ENCODE results near the gene SYNDIG1L. TPM values are rescaled to one million over a fixed set of nuclear protein-coding genes. Genes with fewer than 3 reads are reported as not detected.

SYNDIG1L gene
- total RNA-seq, 4 donors from 2014 or later, result 0.34 to 0.88 (median 0.49) TPM; not detected in 1

DNA sequence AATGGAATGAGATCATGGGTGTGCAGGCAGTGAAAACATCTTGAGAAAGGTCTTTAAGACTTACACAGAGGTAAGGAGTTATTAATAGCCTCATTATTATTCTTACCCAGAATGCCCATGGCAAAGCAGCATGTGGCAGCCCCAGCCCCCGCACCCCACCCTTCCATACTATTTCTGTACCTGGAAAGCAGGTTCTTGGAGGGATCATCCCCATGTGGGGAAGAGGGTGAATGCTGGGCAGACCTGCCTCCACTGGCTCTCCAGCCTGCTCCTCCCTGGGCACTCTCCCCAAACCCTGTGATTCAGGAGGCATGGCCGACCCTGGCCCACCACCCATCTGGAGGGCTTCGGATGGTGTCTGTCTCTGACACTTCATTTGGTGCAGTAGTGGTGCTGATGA is 38.8 kb upstream of the SYNDIG1L start:
- TF ChIP-seq CTCF (IDR thresholded peaks at IDR 0.05; ENCODE audit: low read depth), result no peak

GRCh38 chr14:74463697-74464096 is 37.7 kb upstream of the SYNDIG1L start:
- no peak for TF ChIP-seq CTCF (IDR thresholded peaks at IDR 0.05; ENCODE audit: low read depth)

DNA sequence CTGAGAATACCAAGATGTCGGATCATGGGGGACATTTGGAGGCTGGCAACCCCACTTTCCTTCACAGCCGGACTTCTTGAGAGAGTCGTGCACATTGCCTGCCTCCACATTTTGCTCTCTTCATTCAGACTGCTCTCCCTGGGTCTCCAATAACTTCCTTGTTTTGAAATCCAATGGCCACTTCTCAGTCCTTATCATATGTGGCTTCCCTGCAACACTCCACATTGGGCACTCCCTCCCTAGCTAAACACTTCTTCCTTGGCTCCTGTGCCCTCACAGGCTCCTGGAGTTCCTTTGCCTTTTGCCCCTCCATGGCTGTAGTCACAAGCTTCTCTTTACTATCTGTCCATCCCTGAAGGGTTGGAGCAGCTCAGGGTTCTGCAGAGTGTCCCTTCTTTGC is 37.0 kb upstream of the SYNDIG1L start:
- no peak for TF ChIP-seq CTCF (IDR thresholded peaks at IDR 0.05; ENCODE audit: low read depth)

DNA sequence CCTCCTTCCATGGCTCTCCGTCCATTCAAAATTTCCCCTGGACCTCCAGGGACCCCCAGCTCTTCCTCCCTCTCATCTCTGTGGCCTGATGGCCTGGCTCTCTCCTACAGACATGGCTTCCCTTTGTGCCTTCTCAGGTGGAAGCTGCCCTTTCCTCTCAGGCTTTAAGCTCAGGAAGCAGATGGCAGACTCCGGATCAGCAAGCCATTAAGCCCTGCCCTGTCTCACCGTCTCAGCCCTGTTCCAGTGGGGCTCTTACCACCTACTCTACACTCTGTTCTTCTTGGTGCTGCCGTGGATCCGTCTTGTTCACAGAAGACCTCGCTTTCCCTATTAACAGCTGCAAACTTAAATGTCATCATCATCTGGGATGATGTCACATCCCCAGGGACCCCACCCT is 34.0 kb upstream of the SYNDIG1L start:
- TF ChIP-seq CTCF (IDR thresholded peaks at IDR 0.05; ENCODE audit: low read depth), result no peak

DNA sequence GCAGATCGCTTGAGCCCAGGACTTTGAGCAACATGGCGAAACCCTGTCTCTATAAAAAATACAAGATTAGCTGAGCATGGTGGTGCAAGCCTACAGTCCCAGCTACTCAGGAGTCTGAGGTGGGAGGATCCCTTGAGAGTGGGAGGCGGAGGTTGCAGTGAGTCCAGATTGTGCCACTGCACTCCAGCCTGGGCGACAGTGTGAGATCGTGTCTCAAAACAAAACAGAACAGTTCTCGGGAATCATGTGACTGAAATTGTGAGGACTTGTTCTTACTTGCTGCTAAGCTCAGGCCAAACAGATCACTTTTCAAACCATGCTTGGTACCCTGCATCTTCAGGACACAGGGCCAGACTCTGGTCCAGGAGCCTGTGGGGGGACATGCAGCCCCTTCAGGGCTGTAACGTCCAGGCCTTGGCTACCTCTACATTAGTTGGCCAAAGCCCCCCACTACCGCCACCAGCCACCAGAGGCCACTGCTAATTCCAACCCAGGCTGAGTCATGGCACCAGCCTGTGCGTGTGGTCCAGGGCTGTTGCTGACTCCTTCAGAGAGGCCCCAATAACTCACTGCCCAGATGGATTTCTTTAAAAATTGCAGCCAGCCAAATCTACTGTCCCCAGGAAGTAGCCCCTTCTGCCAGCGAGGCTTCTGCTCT is 33.4 kb upstream of the SYNDIG1L start:
- TF ChIP-seq CTCF (IDR thresholded peaks at IDR 0.05; ENCODE audit: low read depth), result no peak

GRCh38 chr14:74457565-74457895 is 31.5 kb upstream of the SYNDIG1L start:
- no peak for TF ChIP-seq CTCF (IDR thresholded peaks at IDR 0.05; ENCODE audit: low read depth)

DNA sequence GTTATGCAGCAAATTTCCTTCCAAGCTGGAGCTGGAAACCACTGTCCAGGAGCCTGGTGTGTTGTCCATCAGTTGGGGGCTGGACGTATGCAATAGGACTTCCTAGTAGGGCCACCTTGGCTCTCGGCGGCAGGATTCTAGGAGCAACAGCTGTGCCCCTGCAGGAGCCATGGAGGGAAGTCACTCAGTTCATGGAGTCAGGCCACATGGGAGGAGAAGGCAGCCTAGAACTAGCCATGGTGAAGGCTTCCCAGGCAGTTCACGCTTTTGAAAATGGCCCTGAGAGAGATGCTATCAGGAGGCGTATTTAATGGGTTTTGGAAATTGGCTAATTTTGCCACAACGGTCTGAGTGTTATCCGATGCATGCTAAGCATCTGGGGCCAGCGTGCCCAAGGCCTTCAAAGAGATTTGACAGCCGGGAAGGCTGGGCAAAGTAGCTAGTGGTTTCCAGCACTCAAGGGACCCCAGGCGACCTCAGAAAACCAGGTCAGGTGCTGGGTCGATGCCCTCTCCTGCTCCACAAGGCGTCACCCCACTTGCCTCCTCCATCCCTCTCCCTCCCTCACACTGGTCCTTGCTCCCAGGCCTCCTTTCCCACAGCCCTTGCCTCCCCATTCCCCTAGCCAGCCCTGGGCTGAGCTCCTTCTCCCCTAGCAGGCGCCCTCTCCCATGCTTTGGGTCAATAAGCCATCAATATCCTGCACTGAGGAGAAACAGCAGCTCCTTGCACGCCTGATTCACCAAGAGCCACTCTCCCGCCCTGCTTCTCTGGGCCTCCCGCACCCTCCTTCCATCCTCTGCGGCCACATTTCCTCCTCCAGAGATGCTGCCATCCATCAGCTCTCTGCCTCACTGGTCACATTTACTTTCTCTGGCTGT is 30.9 kb upstream of the SYNDIG1L start:
- no peak for TF ChIP-seq CTCF (IDR thresholded peaks at IDR 0.05; ENCODE audit: low read depth)
